ENCODE data around the gene CD163L1.
"Not testable (repeated sequence)": the region's sequence is repeated elsewhere in the genome, so short reads cannot be mapped to it uniquely, and the experiment has no call there.

DNA sequence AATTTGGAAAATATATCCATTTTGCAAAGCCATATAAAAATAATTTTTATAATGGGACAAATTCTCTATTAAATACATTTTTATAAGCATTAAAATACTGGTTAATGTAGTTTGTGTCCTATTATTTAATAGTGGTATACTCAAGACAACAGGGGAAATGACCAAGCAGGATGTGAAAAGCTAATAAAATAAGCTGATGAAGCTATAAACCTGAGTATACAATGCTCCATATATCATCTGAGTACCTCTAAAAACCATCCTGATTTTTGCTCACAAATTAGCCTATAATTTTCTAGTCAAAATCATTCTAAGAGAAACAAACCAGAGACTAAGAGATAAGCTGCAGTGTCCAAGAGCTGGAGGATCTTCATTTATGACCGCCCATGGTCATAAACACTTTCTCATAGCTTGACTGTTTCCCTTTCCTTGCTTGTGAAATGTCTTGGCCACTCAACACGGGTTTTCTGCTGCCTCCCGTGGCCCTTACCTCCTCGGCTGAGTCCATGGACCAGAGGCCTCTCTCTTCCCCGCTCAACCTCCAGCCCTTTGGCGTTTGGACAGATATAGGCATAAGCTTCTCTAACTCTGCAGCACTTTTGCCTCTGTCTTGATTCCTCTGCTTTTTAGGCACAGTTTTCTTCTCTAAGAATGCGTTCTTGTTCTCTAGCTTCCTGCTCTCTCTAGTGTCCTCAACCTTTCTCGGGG lies 5.5 kb downstream of the CD163L1 start:
- TF ChIP-seq POLR2A, CTCF (IDR thresholded peaks at IDR 0.05): not testable (repeated sequence)

All from lower leg skin (tissue), 3 donors.